Neural cell (in vitro differentiated cells): ENCODE data around the gene SLC24A3.

Experiments used
- POLR2AphosphoS5 ChIP-seq: IDR thresholded peaks from 2 replicates; pipeline ENCODE4 v1.6.1; 2012
- SMC3 ChIP-seq: fragments of 450-650 bp; conservative IDR thresholded peaks from 2 replicates; pipeline ENCODE4 v1.6.1; 2014; ENCODE audit warnings: antibody characterized with exemption, mild to moderate bottlenecking, moderate library complexity; ENCODE audit not compliant: poor library complexity
- TAF1 ChIP-seq: IDR thresholded peaks from 2 replicates; pipeline ENCODE4 v1.6.1; 2012; ENCODE audit warnings: low read depth
- TF ChIP-seq, protein P1 (sequence below): fragments of 450-650 bp; IDR thresholded peaks from 2 replicates; pipeline ENCODE4 v1.5.1; 2014; ENCODE audit warnings: antibody characterized with exemption, mild to moderate bottlenecking, moderate library complexity; ENCODE audit not compliant: poor library complexity, severe bottlenecking

DNA sequence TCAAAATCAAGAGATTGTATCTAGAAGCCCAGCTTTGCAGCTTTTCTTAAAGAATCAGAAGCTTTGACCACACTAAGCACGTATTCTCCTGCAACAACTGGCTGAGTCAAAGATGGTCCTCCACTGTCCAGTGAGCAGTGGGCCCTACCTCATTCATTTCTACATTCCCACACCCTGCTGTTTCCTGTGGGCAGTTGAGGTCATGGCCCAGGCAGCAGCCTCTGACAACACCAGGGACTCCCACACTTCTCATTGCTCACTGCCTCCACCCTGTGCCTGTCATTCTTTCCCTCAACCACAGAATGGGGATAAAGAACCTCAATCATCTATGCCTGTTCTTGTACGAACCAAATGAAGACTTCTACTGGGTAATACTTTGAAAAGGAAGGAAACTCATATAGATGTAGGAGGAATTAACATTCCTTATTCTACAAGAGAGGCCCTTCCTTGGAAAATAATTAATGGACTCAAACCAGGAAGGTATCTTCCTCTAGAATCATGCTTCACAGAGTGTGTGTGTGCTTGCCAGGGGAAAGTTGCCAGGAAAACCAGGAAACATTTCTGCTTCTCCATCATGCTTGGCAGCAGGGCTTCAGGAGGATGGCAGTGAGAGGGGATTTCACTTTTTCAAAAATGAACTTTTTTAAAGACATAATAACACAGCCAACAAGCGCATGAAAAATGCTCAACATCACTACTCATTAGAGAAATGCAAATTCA, 353.9 kb downstream of the SLC24A3 start:
- TF ChIP-seq, protein P1, sequence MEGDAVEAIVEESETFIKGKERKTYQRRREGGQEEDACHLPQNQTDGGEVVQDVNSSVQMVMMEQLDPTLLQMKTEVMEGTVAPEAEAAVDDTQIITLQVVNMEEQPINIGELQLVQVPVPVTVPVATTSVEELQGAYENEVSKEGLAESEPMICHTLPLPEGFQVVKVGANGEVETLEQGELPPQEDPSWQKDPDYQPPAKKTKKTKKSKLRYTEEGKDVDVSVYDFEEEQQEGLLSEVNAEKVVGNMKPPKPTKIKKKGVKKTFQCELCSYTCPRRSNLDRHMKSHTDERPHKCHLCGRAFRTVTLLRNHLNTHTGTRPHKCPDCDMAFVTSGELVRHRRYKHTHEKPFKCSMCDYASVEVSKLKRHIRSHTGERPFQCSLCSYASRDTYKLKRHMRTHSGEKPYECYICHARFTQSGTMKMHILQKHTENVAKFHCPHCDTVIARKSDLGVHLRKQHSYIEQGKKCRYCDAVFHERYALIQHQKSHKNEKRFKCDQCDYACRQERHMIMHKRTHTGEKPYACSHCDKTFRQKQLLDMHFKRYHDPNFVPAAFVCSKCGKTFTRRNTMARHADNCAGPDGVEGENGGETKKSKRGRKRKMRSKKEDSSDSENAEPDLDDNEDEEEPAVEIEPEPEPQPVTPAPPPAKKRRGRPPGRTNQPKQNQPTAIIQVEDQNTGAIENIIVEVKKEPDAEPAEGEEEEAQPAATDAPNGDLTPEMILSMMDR: no peak
- TF ChIP-seq POLR2AphosphoS5 (no peak), SMC3 (no peak), TAF1 (no peak)
